ENCODE data around the gene COBL. TPM values are rescaled to one million over a fixed set of nuclear protein-coding genes. Genes with fewer than 3 reads are reported as not detected.

The COBL gene
- total RNA-seq, 4 donors from 2014 or later, result 17.2 to 59.7 (median 31.0) TPM

DNA sequence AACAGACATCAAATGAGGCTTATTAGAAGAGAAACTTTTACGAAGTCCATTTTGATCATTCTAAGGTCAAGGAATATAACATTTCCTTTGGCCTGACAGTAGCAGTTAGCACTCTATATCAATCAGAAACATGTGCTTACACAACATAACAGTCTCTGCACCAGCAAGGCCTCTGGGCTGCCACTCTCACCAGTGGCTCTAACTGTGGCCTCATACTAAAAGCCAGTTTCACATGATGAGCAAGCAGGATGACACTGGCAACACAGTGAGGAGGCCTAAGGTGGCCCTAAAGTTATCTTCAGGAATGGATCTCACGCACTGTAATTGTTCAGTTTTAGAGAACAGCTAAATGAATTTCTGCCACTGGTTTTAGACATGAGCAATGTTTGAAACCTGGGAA, 126.8 kb downstream of the COBL start:
- peaks cover 0 to 8% of the 10 kb centered on the region in 2 donors for H3K36me3 ChIP-seq
- ATAC-seq, result no peak
- no peak overlapping the region for H3K27ac ChIP-seq
- H3K27me3 ChIP-seq, result no peaks in the 10 kb centered on the region
- TF ChIP-seq CTCF (IDR thresholded peaks at IDR 0.05), result no peak
- no peak for TF ChIP-seq POLR2AphosphoS5 (IDR thresholded peaks at IDR 0.05)
- TF ChIP-seq POLR2A (IDR thresholded peaks at IDR 0.05), result no peak
- TF ChIP-seq EP300 (IDR thresholded peaks at IDR 0.05), result no peak
- H3K9me3 ChIP-seq, result no peaks in the 10 kb centered on the region
- no peak overlapping the region for H3K4me3 ChIP-seq
- 64 to 91% methylated on average over 2 of the region's 2 CpGs for WGBS, 2 donors (ENCODE audit: low coverage in 1 of 2)
- peaks cover 0 to 34% (median 0%) of the 10 kb centered on the region in 3 donors for H3K4me1 ChIP-seq

DNA sequence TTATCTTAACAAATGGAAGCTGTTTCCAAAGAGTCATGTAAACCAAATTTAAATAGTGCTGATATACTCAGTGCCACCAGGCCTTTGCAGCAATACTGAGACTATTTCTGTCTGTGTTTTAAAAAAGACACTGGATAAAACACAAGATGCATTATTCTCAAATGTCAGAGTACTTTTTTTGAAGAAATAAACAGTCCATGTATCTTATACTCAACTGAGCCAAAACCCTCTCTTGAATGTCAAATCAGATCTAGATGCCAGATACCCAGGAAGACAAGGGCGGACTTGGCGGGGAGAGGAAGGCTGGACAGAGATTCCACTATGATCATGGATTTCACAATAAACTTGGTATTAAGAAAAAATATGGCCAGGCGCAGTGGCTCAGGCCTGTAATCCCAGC, 127.6 kb downstream of the COBL start:
- no peaks in the 10 kb centered on the region for H3K9me3 ChIP-seq
- no peaks in the 10 kb centered on the region for H3K27me3 ChIP-seq
- peak overlapping the region in 3 of 4 donors; percentile 11 to 46 (median 27) for H3K27ac ChIP-seq
- WGBS, 2 donors (ENCODE audit: low coverage in 1 of 2), result 63 to 65% methylated on average over 1 to 3 of the region's 3 CpGs
- TF ChIP-seq POLR2A (IDR thresholded peaks at IDR 0.05) (no peak), EP300 (IDR thresholded peaks at IDR 0.05) (no peak), CTCF (IDR thresholded peaks at IDR 0.05) (no peak), POLR2AphosphoS5 (IDR thresholded peaks at IDR 0.05) (peak; percentile 40)
- no peak for ATAC-seq
- H3K4me3 ChIP-seq, result no peak overlapping the region
- peaks cover 0 to 34% (median 0%) of the 10 kb centered on the region in 3 donors for H3K4me1 ChIP-seq
- peaks cover 0 to 8% of the 10 kb centered on the region in 2 donors for H3K36me3 ChIP-seq

DNA sequence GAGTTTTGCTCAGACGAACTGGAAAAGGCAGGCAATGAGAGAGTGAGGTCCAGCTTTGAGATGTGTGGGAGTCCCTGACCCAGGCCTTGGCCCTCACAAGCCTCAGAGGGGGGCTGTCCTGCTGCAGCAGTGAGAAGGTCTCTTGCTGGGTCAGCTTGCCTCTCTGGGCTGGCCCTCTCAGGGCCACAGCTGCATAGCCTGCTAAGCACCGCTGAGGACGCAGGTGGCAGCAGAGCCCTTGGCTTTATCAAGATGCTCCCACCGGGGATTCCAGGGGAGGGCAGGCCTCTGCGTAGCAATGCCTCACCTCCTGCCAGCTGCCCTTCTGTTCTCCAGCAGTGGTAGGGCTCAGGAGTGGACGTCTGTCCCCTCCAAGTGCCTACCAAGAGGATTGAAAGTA, 128.7 kb downstream of the COBL start:
- Histone ChIP-seq H3K4me3 (no peak overlapping the region), H3K9me3 (no peaks in the 10 kb centered on the region)
- no peak for ATAC-seq

DNA sequence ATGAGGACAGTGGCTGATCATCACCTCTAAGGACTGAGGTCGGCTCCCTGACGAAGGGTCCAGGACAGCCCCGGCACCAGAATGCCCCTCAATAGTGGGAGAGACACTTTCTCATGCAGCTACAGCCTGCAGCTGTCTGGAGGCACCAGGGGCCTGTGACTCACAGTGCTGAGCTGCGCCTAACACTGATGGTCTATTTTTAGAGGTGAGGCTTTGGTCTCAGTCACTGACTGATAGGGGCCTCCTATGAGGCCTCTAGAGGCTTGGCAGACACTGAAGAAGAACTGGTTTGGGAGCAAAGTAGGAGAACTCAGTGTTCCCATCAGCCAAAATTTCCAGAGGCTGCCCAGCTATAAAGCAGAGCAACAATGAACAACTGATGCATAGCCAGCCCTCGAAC, 130.1 kb downstream of the COBL start:
- peaks cover 0 to 38% (median 0%) of the 10 kb centered on the region in 3 donors for H3K4me1 ChIP-seq
- WGBS, 2 donors (ENCODE audit: low coverage in 1 of 2), result 51 to 67% methylated on average over 1 to 5 of the region's 5 CpGs
- no peaks in the 10 kb centered on the region for H3K27me3 ChIP-seq
- H3K4me3 ChIP-seq, result no peak overlapping the region
- TF ChIP-seq POLR2AphosphoS5 (IDR thresholded peaks at IDR 0.05), result no peak
- no peak for TF ChIP-seq CTCF (IDR thresholded peaks at IDR 0.05)
- no peak for TF ChIP-seq POLR2A (IDR thresholded peaks at IDR 0.05)
- no peak for TF ChIP-seq EP300 (IDR thresholded peaks at IDR 0.05)
- ATAC-seq, result no peak
- no peaks in the 10 kb centered on the region for H3K9me3 ChIP-seq
- no peak overlapping the region for H3K27ac ChIP-seq
- peaks cover 0 to 8% of the 10 kb centered on the region in 2 donors for H3K36me3 ChIP-seq

More for the DNA sequence above, 128.7 kb downstream of the COBL start:
- H3K4me1 ChIP-seq, result peaks cover 0 to 36% (median 0%) of the 10 kb centered on the region in 3 donors
- TF ChIP-seq POLR2AphosphoS5 (IDR thresholded peaks at IDR 0.05), result no peak
- peak in 1 of 4 experiments; percentile 44 for TF ChIP-seq CTCF (IDR thresholded peaks at IDR 0.05)
- no peaks in the 10 kb centered on the region for H3K27me3 ChIP-seq
- H3K36me3 ChIP-seq, result peaks cover 0 to 8% of the 10 kb centered on the region in 2 donors
- 70% methylated on average over 4 of the region's 6 CpGs; no CpG with 5 or more reads in 1 of the 2 donors for WGBS, 2 donors (ENCODE audit: low coverage in 1 of 2)
- peak overlapping the region in 2 of 4 donors; percentile 27 to 46 for H3K27ac ChIP-seq

- H3K27me3 ChIP-seq, result no peaks in the 10 kb centered on the region
- H3K27ac ChIP-seq, result peak overlapping the region in 1 of 4 donors; percentile 1
- TF ChIP-seq POLR2A (IDR thresholded peaks at IDR 0.05), result no peak
- TF ChIP-seq POLR2AphosphoS5 (IDR thresholded peaks at IDR 0.05), result no peak
- TF ChIP-seq EP300 (IDR thresholded peaks at IDR 0.05), result no peak
- TF ChIP-seq CTCF (IDR thresholded peaks at IDR 0.05), result no peak
- peaks cover 0 to 21% (median 0%) of the 10 kb centered on the region in 3 donors for H3K4me1 ChIP-seq
- ATAC-seq, result no peak
- H3K4me3 ChIP-seq, result no peak overlapping the region
- 38 to 85% methylated on average over 2 to 4 of the region's 6 CpGs for WGBS, 2 donors (ENCODE audit: low coverage in 1 of 2)
- no peaks in the 10 kb centered on the region for H3K36me3 ChIP-seq
- no peaks in the 10 kb centered on the region for H3K9me3 ChIP-seq
These were observed 133.9 kb downstream of the COBL start for GRCh38 chr7:51182636-51183166.
